Measurements from ENCODE around the gene TRHDE.
"Not testable (repeated sequence)": the region's sequence is repeated elsewhere in the genome, so short reads cannot be mapped to it uniquely, and the experiment has no call there.

The TRHDE gene

DNA sequence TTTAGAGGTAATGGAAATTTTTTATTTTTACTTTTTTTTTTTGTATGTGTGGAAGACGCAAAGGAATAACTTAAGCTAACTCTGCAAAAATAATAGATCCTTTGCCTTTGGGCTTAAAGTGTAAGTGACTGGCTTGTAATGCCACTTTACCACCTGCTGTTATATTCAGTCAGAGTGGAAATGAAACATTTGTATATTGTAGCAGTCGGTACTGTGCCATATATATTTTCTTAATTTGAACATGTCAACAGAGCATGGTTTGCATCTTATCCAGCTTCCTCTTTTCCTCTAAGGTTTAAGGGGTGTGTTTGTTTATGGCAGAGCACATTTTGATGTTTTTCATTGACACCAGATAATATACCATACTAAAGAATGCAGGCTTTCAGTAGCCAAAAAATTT lies 176.6 kb downstream of the TRHDE start:
- no peak for DNase-seq

DNA sequence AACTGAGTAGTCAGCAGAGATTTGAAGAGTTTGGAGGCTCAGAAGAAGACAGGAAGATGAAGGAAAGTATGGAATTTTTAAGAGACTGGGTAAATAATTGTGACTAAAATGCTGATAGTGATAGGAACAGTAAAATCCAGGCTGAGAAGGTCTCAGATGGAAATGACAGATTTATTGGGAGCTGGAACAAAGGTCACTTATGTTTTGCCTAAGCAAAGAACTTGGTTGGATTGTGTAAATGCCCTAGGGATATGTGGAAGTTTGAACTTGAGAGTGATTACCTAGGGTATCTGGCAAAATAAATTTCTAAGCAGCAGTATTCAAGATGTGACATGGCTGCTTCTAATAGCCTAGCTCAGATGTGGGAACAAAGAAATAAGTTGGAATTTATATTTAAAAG lies 180.9 kb downstream of the TRHDE start:
- DNase-seq = no peak

DNA sequence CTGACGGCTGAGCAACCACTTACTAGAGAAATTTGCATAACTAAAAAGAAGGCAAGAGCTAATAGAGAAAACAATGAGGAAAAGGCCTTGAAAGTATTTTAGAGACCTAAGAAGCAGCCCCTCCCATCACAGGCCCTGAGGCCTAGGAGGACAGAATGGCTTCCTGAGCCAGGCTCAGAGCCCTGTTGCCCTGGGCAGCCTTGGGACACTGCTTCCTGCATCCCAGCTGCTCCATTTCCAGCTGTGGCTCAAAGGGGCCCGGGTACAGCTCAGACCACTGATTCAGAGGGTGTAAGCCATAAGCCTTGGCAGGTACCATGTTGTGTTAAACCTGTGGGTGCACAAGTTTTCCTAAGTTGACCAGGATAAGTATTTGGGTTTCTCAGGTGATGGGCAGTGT lies 181.4 kb downstream of the TRHDE start:
- no peak for DNase-seq

- no peak for DNase-seq
Observed at GRCh38 chr12:72464471-72464870, 192.3 kb downstream of the TRHDE start.

GRCh38 chr12:72465155-72465554 lies 193.0 kb downstream of the TRHDE start:
- no peak for DNase-seq

- no peak for DNase-seq
Observed at GRCh38 chr12:72465940-72466630, 193.9 kb downstream of the TRHDE start.

GRCh38 chr12:72467985-72468384 lies 195.8 kb downstream of the TRHDE start:
- no peak for DNase-seq

DNA sequence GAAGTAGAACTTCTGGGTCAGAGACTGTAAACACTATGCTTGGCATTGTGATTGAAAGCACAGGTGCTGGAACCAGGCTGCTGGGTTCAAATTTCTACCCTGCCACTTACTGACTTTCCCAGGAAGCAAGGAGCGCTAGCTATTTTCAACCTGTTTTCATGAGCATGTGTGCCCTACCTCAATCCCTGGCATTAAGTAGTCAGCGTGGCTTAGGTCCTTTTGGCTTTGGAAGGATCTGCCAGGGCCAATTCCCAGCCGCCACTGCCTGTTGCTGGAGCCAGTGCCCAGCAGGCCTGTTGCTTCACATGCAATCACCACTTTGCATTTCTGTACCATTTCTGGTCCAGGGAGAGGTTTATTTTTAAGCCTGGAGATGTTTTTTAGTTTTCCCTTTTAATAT lies 196.3 kb downstream of the TRHDE start:
- no peak for DNase-seq

DNA sequence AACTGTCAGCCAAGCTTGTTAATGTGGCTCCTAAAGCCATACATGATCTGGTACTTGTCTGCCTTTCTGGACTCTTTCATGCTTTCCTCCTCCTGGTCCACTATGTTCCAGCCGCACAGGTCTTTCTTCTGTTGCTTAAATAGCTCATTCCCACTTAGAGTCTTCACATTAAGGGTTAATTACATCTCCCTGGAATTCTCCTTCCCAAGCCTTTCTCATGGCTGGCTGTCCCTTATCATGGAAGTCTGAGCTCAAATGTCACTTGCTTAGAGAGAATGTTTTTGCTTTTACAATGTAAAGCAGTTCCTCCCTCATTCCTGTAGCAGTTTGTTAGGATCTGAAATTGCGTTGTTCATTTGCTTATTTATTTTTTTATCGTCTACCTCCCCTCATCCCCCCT lies 199.6 kb downstream of the TRHDE start:
- no peak for DNase-seq

- no peak for DNase-seq
Observed at GRCh38 chr12:72472350-72472749, 200.2 kb downstream of the TRHDE start.

DNA sequence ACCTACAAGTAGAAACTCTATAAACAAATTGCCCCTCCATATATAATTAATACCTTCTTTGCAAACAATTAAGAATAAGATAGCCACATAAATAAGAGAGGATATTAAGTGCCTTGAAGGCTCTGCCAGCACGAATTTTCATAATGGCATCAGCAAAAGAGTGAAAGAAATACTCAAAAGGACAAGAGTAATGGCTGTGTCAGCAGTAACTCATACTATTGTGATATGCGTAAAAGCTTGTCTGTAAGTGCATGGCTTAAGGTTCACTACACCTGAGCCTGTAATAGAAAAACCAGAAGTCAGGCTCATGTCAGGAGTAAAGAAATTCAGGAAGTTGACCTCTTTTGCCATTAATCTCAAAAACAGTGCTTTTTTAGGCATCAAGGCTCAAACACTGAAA lies 204.1 kb downstream of the TRHDE start:
- no peak for DNase-seq

GRCh38 chr12:72485017-72485701 lies 213.0 kb downstream of the TRHDE start:
- no peak for DNase-seq

DNA sequence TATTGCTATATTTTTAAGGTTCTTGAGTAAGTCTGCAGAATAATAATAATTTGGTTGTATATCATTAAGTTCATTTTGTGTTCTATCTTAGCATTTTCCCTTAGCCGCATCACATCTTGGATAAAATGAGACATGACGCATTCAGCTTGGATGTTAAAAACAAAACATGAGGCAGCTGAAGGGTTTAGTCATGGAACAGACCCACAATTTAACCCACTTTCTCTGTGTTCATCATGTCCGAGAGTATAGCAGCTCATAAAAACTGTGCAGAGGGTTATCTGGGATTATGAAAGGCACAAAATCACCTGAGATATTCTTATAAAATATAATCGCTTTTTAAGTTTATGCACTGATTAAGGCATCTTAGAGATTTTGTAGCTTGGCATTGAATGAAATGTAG lies 219.3 kb downstream of the TRHDE start:
- no peak for DNase-seq

- no peak for DNase-seq
Observed at GRCh38 chr12:72493407-72493806, 221.2 kb downstream of the TRHDE start.

GRCh38 chr12:72498354-72498753 lies 226.2 kb downstream of the TRHDE start:
- no peak for DNase-seq

DNA sequence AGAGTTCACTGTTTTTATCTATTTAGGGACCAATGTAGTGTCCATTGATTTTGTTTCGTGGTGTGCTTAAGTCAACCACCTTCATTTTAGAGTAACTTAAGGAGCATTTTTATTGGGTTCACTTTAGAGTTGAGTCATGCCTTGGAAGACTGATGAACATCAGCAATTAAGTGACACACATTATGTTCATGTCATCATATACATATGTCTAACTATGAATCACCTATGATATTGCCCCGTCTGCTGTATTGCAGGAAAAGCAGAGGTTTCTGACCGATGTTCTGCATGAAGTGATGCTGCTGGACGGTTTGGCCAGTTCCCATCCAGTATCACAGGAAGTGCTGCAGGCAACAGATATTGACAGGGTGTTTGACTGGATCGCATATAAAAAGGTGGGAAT lies 227.1 kb downstream of the TRHDE start:
- DNase-seq = no peak

DNA sequence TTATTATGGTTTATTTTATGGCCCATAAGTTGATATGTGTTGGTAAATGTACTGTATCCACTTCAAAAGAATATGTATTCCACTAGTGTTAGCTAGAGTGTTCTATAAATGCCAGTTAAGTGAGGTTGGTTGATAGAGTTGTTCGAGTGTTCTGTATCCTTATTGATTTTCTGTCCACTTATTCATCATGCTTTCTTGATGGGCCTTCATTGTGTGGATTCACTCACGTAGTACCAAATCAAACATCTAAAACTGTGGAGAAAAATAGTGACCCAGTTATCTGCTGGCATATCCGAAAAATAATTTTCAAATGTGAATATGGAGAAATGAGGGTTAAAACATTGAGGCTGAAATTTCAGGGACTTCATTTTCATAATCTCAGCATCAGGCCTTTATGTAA lies 230.4 kb downstream of the TRHDE start:
- no peak for DNase-seq

- DNase-seq = no peak
Observed at GRCh38 chr12:72505227-72505626, 233.1 kb downstream of the TRHDE start.

DNA sequence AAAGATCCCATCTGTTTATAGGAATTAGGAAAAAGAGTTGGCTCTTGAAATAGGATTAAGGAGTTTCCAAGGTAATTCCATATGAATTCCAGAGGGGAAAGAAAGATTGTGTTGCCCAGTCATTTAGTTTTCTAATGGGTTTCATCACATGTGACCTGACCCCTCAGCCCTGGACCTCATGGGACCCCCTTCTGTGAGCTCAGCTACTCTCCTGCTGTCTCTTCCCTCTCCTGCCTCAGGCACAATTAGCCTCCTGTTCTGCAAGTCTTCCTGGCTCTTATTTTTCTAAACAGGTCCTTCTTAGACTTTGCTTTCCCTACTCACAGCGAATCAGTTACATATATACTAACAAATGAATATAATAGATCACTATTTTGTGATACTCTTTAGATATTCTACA lies 237.7 kb downstream of the TRHDE start:
- no peak for DNase-seq

- no peak for DNase-seq
Observed at GRCh38 chr12:72510772-72511171, 238.6 kb downstream of the TRHDE start.

GRCh38 chr12:72511498-72511897 lies 239.3 kb downstream of the TRHDE start:
- DNase-seq = no peak

DNA sequence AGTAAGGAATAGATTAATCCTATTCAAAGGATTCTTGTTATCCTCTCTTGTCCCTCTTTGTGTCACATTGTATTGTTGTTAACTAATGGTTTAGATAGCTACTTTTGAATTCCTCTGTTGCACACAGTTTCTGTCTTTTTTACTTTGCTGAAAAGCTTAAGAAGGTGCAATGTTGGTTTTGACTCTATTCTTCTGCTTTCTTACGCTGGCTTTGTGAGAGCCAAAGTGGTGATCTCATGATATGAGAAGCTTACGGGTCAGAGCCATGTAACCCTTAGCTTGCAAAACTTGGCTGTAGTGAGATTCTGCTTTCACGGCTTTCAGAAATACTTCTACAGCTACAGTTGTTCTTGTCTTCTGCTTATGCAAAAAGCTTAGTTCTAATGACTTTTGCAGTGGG lies 239.7 kb downstream of the TRHDE start:
- no peak for DNase-seq

DNA sequence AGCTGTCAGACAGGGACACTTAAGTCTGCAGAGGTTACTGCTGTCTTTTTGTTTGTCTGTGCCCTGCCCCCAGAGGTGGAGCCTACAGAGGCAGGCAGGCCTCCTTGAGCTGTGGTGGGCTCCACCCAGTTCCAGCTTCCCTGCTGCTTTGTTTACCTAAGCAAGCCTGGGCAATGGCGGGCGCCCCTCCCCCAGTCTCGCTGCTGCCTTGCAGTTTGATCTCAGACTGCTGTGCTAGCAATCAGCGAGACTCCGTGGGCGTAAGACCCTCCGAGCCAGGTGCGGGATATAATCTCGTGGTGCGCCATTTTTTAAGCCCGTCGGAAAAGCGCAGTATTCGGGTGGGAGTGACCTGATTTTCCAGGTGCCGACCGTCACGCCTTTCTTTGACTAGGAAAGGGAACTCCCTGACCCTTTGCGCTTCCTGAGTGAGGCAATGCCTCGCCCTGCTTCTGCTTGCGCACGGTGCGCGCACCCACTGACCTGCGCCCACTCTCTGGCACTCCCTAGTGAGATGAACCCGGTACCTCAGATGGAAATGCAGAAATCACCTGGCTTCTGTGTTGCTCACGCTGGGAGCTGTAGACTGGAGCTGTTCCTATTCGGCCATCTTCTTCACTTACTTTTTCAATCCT lies 248.0 kb downstream of the TRHDE start:
- DNase-seq = not testable (repeated sequence)

GRCh38 chr12:72521326-72521725 lies 249.2 kb downstream of the TRHDE start:
- DNase-seq = no peak
